ENCODE data around the gene FEN1. TPM values are rescaled to one million over a fixed set of nuclear protein-coding genes. Genes with fewer than 3 reads are reported as not detected.

FEN1 gene
- total and polyA plus RNA-seq, 2 donors (not counting 1 experiment from before 2014, with no cell fraction given) = 3.4 to 9.8 TPM

GRCh38 chr11:61784506-61784805 is 8.3 kb upstream of the FEN1 start:
- Histone ChIP-seq H3K79me2 (ENCODE audit: control insufficient read depth, insufficient read depth, low read length) (peaks cover 7% of the 10 kb centered on the region), H3K4me2 (replicated peaks; ENCODE audit: low read depth, low read length, poor library complexity, severe bottlenecking) (no peak overlapping the region), H4K20me1 (ENCODE audit: control insufficient read depth, insufficient read depth, low read length, poor library complexity, severe bottlenecking) (peaks cover 11% of the 10 kb centered on the region), H3K9me3 (ENCODE audit: control extremely low read depth in 1 of 3, control insufficient read depth in 2 of 3, insufficient read depth in 1 of 3, low read length in 2 of 3) (no peaks in the 10 kb centered on the region), H3K27me3 (replicated peaks in 1 of 4; ENCODE audit: control extremely low read depth in 1 of 4, control insufficient read depth in 3 of 4, insufficient read depth in 4 of 4, low read length in 3 of 4) (no peaks in the 10 kb centered on the region), H3K36me3 (replicated peaks in 1 of 2; ENCODE audit: control extremely low read depth in 1 of 2, control insufficient read depth in 1 of 2, extremely low read depth in 1 of 2, insufficient read depth in 2 of 2, low read length in 1 of 2) (peaks cover 0 to 33% of the 10 kb centered on the region in 2 experiments), H3K4me1 (ENCODE audit: control insufficient read depth in 2 of 2, insufficient read depth in 2 of 2, low read length in 2 of 2) (peaks cover 9 to 12% of the 10 kb centered on the region in 2 donors), H3K4me3 (ENCODE audit: control extremely low read depth in 1 of 5, extremely low read depth in 1 of 5, insufficient read depth in 1 of 5, low read depth in 2 of 5, low read length in 4 of 5) (no peak overlapping the region), H3K9ac (ENCODE audit: low read length) (no peak overlapping the region), H3K27ac (ENCODE audit: low read length in 2 of 2) (no peak overlapping the region), H2AFZ (ENCODE audit: insufficient read depth, low read depth, low read length, poor library complexity, severe bottlenecking) (no peak overlapping the region)
- Mint-ChIP-seq H3K27ac (no peak overlapping the region), H3K4me1 (peaks cover 6% of the 10 kb centered on the region), H3K4me3 (no peak overlapping the region), H3K27me3 (no peaks in the 10 kb centered on the region), H3K9me3 (ENCODE audit: insufficient read depth) (no peaks in the 10 kb centered on the region)
- DNase-seq (no peak), ATAC-seq (ENCODE audit: low read depth) (no peak)
- TF ChIP-seq EZH2 (IDR thresholded peaks at IDR 0.05; ENCODE audit: borderline replicate concordance, insufficient read depth, low read depth, low read length, poor library complexity, severe bottlenecking) = no peak
- TF ChIP-seq, protein P1, sequence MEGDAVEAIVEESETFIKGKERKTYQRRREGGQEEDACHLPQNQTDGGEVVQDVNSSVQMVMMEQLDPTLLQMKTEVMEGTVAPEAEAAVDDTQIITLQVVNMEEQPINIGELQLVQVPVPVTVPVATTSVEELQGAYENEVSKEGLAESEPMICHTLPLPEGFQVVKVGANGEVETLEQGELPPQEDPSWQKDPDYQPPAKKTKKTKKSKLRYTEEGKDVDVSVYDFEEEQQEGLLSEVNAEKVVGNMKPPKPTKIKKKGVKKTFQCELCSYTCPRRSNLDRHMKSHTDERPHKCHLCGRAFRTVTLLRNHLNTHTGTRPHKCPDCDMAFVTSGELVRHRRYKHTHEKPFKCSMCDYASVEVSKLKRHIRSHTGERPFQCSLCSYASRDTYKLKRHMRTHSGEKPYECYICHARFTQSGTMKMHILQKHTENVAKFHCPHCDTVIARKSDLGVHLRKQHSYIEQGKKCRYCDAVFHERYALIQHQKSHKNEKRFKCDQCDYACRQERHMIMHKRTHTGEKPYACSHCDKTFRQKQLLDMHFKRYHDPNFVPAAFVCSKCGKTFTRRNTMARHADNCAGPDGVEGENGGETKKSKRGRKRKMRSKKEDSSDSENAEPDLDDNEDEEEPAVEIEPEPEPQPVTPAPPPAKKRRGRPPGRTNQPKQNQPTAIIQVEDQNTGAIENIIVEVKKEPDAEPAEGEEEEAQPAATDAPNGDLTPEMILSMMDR (IDR thresholded peaks at IDR 0.05) = no peak
- intact Hi-C loops (cut with micrococcal nuclease) = no loop called here
- ChIA-PET POLR2A (no interaction called here), CTCF (interaction anchor here (1.4 kb wide), 1 partner anchor 13 kb away, joined by 5 read pairs; no protein-coding TSS in a partner anchor)
- 92% methylated on average over 7 of the region's 7 CpGs for WGBS (ENCODE audit: insufficient coverage)

DNA sequence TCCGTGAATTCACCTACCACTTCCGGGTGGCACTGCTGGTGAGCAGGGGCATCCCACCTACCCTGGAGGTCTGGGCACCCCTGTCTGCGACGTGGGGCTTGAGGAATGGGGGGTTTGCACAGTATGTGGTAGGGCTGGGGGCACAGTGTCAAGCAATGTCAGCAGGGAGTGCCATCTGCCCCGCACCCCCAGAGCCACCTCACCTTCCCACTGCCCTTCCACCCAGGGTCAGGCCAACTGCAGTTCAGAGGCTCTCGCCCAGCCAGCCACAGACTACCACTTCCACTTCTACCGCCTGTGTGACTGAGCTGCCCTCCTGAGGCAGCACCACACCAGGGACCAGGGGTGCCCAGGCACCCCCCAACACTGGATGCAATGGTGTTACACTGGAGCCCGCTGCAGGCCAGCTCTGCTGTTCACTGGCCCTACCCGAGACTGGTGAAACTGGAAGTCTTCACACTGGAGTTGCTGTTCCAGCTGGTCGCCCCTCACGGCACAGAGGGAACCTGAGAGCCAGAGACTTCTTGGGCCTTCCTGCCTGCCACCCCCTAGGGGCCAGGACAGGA is 6.8 kb upstream of the FEN1 start:
- WGBS (ENCODE audit: insufficient coverage) = 45% methylated on average over 7 of the region's 11 CpGs
- ChIA-PET CTCF (interaction anchor here (2.7 kb wide), 1 partner anchor 11 kb away, joined by 24 read pairs; no protein-coding TSS in a partner anchor), POLR2A (no interaction called here)
- H3K9me3 ChIP-seq (ENCODE audit: control extremely low read depth in 1 of 3, control insufficient read depth in 2 of 3, insufficient read depth in 1 of 3, low read length in 2 of 3) = no peaks in the 10 kb centered on the region
- Mint-ChIP-seq H3K4me3 (no peak overlapping the region), H3K4me1 (peaks cover 12% of the 10 kb centered on the region), H3K27me3 (no peaks in the 10 kb centered on the region), H3K27ac (no peak overlapping the region), H3K9me3 (ENCODE audit: insufficient read depth) (no peaks in the 10 kb centered on the region)
- H3K4me2 ChIP-seq (replicated peaks; ENCODE audit: low read depth, low read length, poor library complexity, severe bottlenecking) = peak overlapping the region; percentile 14
- H2AFZ ChIP-seq (ENCODE audit: insufficient read depth, low read depth, low read length, poor library complexity, severe bottlenecking) = no peak overlapping the region
- H4K20me1 ChIP-seq (ENCODE audit: control insufficient read depth, insufficient read depth, low read length, poor library complexity, severe bottlenecking) = peaks cover 11% of the 10 kb centered on the region
- peak overlapping the region in 1 of 2 donors; percentile 6 for H3K27ac ChIP-seq (ENCODE audit: low read length in 2 of 2)
- no peak overlapping the region for H3K9ac ChIP-seq (ENCODE audit: low read length)
- H3K4me3 ChIP-seq (ENCODE audit: control extremely low read depth in 1 of 5, extremely low read depth in 1 of 5, insufficient read depth in 1 of 5, low read depth in 2 of 5, low read length in 4 of 5) = no peak overlapping the region
- TF ChIP-seq, protein P1 (IDR thresholded peaks at IDR 0.05) = no peak
- TF ChIP-seq EZH2 (IDR thresholded peaks at IDR 0.05; ENCODE audit: borderline replicate concordance, insufficient read depth, low read depth, low read length, poor library complexity, severe bottlenecking) = no peak
- peak; percentile 24 for ATAC-seq (ENCODE audit: low read depth)
- intact Hi-C loops (cut with micrococcal nuclease) = no loop called here
- H3K27me3 ChIP-seq (replicated peaks in 1 of 4; ENCODE audit: control extremely low read depth in 1 of 4, control insufficient read depth in 3 of 4, insufficient read depth in 4 of 4, low read length in 3 of 4) = no peaks in the 10 kb centered on the region
- peaks cover 19% of the 10 kb centered on the region for H3K79me2 ChIP-seq (ENCODE audit: control insufficient read depth, insufficient read depth, low read length)
- peak; percentile 42 for DNase-seq
- H3K4me1 ChIP-seq (ENCODE audit: control insufficient read depth in 2 of 2, insufficient read depth in 2 of 2, low read length in 2 of 2) = peaks cover 9 to 12% of the 10 kb centered on the region in 2 donors
- peaks cover 0 to 43% of the 10 kb centered on the region in 2 experiments for H3K36me3 ChIP-seq (replicated peaks in 1 of 2; ENCODE audit: control extremely low read depth in 1 of 2, control insufficient read depth in 1 of 2, extremely low read depth in 1 of 2, insufficient read depth in 2 of 2, low read length in 1 of 2)

Data from B cell (primary cell).